Muscle of leg (tissue), 16 donors: Measurements from ENCODE around the gene CENPT. TPM values are rescaled to one million over a fixed set of nuclear protein-coding genes. Genes with fewer than 3 reads are reported as not detected.

ENCODE experiments used
- DNase-seq: peaks from one replicate; pipeline ENCODE4 v3.0.0; 2013
- H3K27ac ChIP-seq: one replicate; pipeline ENCODE4 v1.5.1; 2013; ENCODE audit warnings: mild to moderate bottlenecking, low read length, control low read depth
- H3K27me3 ChIP-seq: one replicate; pipeline ENCODE4 v1.6.1; 2013; ENCODE audit warnings: low read length; ENCODE audit not compliant: control insufficient read depth, insufficient read depth
- H3K36me3 ChIP-seq: one replicate; pipeline ENCODE4 v1.6.1; 2013; ENCODE audit warnings: low read length; ENCODE audit not compliant: control insufficient read depth, insufficient read depth
- H3K4me1 ChIP-seq: one replicate; pipeline ENCODE4 v1.6.1; 2013; ENCODE audit warnings: low read length; ENCODE audit not compliant: control insufficient read depth, insufficient read depth
- H3K4me3 ChIP-seq: one replicate; pipeline ENCODE4 v1.5.1; 2013; ENCODE audit warnings: low read length, control low read depth
- H3K9me3 ChIP-seq: replicated peaks from 2 replicates; pipeline ENCODE4 v1.6.1; 2013; ENCODE audit warnings: low read depth, low read length; ENCODE audit not compliant: control insufficient read depth
- WGBS: methylation state at CpG from one replicate; pipeline ENCODE4 v1.1.5; 2013; ENCODE audit warnings: missing lambda C conversion rate; ENCODE audit not compliant: insufficient coverage; 5-methylcytosine and 5-hydroxymethylcytosine counted together
- long read RNA-seq, 11 donors: transcript quantifications; one replicate each; lab custom pipeline, GENCODE V29; 2026
- polyA plus RNA-seq, 8 donors: library from polyadenylated mRNA; unstranded; fragments of 120-200 nt; gene quantifications; one replicate each; pipeline versions ENCODE4 v1.2.1 to v1.2.3, GENCODE V29; 2013; ENCODE audit warnings: inconsistent platforms in 1 of 8, low replicate concordance in 1 of 8; ENCODE audit not compliant: insufficient read length in 8 of 8, insufficient read depth in 1 of 8
- total RNA-seq: library from RNA; stranded (reverse); fragments of 120-200 nt; gene quantifications from one replicate; pipeline ENCODE4 v1.2.4, GENCODE V29; 2013

Gene CENPT
- total RNA-seq (32.0 TPM), polyA plus RNA-seq (10 to 100 TPM; 31.2 to 47.9 (median 39.8) TPM)
- long read RNA-seq, donor 1: 0 reads
- long read RNA-seq, donor 2: 0 reads
- long read RNA-seq, donor 3, partial matches to known transcripts: 6 of 10 reads
- long read RNA-seq, donor 3, other reads (novel, unspliced or antisense): 0 of 10 reads
- long read RNA-seq, donor 4: 0 reads
- long read RNA-seq, donor 5, partial matches to known transcripts: 14 of 17 reads
- long read RNA-seq, donor 5, other reads (novel, unspliced or antisense): 0 of 17 reads
- long read RNA-seq, donor 6, partial matches to known transcripts: 0 of 6 reads
- long read RNA-seq, donor 6, other reads (novel, unspliced or antisense): 0 of 6 reads
- long read RNA-seq, donor 7, partial matches to known transcripts: 66 of 190 reads
- long read RNA-seq, donor 7, other reads (novel, unspliced or antisense): 123 of 190 reads
- long read RNA-seq, donor 8, partial matches to known transcripts: 79 of 83 reads
- long read RNA-seq, donor 8, other reads (novel, unspliced or antisense): 0 of 83 reads
- long read RNA-seq, donor 9, partial matches to known transcripts: 0 of 4 reads
- long read RNA-seq, donor 9, other reads (novel, unspliced or antisense): 0 of 4 reads
- long read RNA-seq, donor 10, partial matches to known transcripts: 7 of 9 reads
- long read RNA-seq, donor 10, other reads (novel, unspliced or antisense): 0 of 9 reads
- long read RNA-seq, donor 11, partial matches to known transcripts: 0 of 2 reads
- long read RNA-seq, donor 11, other reads (novel, unspliced or antisense): 0 of 2 reads

- Histone ChIP-seq H3K36me3 (peaks cover 12% of the 10 kb centered on the region), H3K4me3 (peak within 1 kb of the TSS; percentile 88), H3K9me3 (no peaks in the 10 kb centered on the region), H3K4me1 (peaks cover 50% of the 10 kb centered on the region), H3K27ac (peak within 1 kb of the TSS; percentile 99), H3K27me3 (no peaks in the 10 kb centered on the region)
- DNase-seq: peak; percentile 43
- 0% methylated on average over 51 of the region's 62 CpGs for whole genome bisulfite sequencing
Observed at GRCh38 chr16:67847064-67847861, at the start of gene CENPT. Gene CENPT, minus strand, starts transcription at chr16:67847693. Its CDS starts 13,834 bp downstream, at chr16:67833859.

- peak; percentile 56 for DNase-seq
- Histone ChIP-seq H3K36me3 (peaks cover 9% of the 10 kb centered on the region), H3K4me3 (no peak overlapping the region), H3K9me3 (no peaks in the 10 kb centered on the region), H3K4me1 (peaks cover 28% of the 10 kb centered on the region), H3K27me3 (no peaks in the 10 kb centered on the region), H3K27ac (no peak overlapping the region)
- no CpG with 5 or more reads among the region's 3 CpGs for WGBS
Observed at GRCh38 chr16:67897231-67897630, 49.7 kb upstream of the CENPT start.

GRCh38 chr16:67893743-67894399 lies 46.4 kb upstream of the CENPT start:
- no peaks in the 10 kb centered on the region for H3K36me3 ChIP-seq
- H3K9me3 ChIP-seq: no peaks in the 10 kb centered on the region
- H3K4me1 ChIP-seq: peaks cover 18% of the 10 kb centered on the region
- H3K27ac ChIP-seq: peak overlapping the region; percentile 94
- no peaks in the 10 kb centered on the region for H3K27me3 ChIP-seq
- WGBS: 19% methylated on average over 3 of the region's 14 CpGs
- H3K4me3 ChIP-seq: peak overlapping the region; percentile 99
- no peak for DNase-seq

- H3K4me3 ChIP-seq: peak within 1 kb of the TSS; percentile 99
- peak within 1 kb of the TSS; percentile 94 for H3K27ac ChIP-seq
- no peaks in the 10 kb centered on the region for H3K27me3 ChIP-seq
- H3K9me3 ChIP-seq: no peaks in the 10 kb centered on the region
- peak; percentile 98 for DNase-seq
- no peaks in the 10 kb centered on the region for H3K36me3 ChIP-seq
- H3K4me1 ChIP-seq: peaks cover 23% of the 10 kb centered on the region
- WGBS: under 1% methylated on average over 86 of the region's 90 CpGs
Observed at GRCh38 chr16:67892899-67893742, 45.6 kb upstream of the CENPT start, which contains the start of gene PSKH1. Gene PSKH1, plus strand, starts transcription at chr16:67893254. Its CDS starts 15,496 bp downstream, at chr16:67908750.

- H3K9me3 ChIP-seq: no peaks in the 10 kb centered on the region
- no peaks in the 10 kb centered on the region for H3K27me3 ChIP-seq
- H3K4me1 ChIP-seq: peaks cover 28% of the 10 kb centered on the region
- no peak overlapping the region for H3K27ac ChIP-seq
- WGBS: no CpG with 5 or more reads among the region's 5 CpGs
- peak overlapping the region; percentile 49 for H3K4me3 ChIP-seq
- H3K36me3 ChIP-seq: no peaks in the 10 kb centered on the region
- no peak for DNase-seq
Observed at GRCh38 chr16:67892375-67892774, 44.9 kb upstream of the CENPT start.

- H3K36me3 ChIP-seq: peaks cover 29% of the 10 kb centered on the region
- peaks cover 30% of the 10 kb centered on the region for H3K4me1 ChIP-seq
- no peaks in the 10 kb centered on the region for H3K27me3 ChIP-seq
- H3K9me3 ChIP-seq: no peaks in the 10 kb centered on the region
- no peak overlapping the region for H3K4me3 ChIP-seq
- H3K27ac ChIP-seq: peak overlapping the region; percentile 35
- WGBS: 100% methylated on average over 1 of the region's 3 CpGs
- peak; percentile 41 for DNase-seq
Observed at GRCh38 chr16:67888331-67888730, 40.8 kb upstream of the CENPT start.

GRCh38 chr16:67886387-67886786 lies 38.9 kb upstream of the CENPT start:
- 92% methylated on average over 2 of the region's 5 CpGs for WGBS
- H3K27me3 ChIP-seq: no peaks in the 10 kb centered on the region
- H3K36me3 ChIP-seq: peaks cover 46% of the 10 kb centered on the region
- peaks cover 48% of the 10 kb centered on the region for H3K4me1 ChIP-seq
- DNase-seq: no peak
- no peak overlapping the region for H3K27ac ChIP-seq
- no peak overlapping the region for H3K4me3 ChIP-seq
- H3K9me3 ChIP-seq: no peaks in the 10 kb centered on the region

- Histone ChIP-seq H3K4me3 (no peak overlapping the region), H3K27me3 (no peaks in the 10 kb centered on the region), H3K9me3 (no peaks in the 10 kb centered on the region), H3K27ac (no peak overlapping the region), H3K36me3 (peaks cover 50% of the 10 kb centered on the region), H3K4me1 (peaks cover 52% of the 10 kb centered on the region)
- DNase-seq: no peak
- 87% methylated on average over 15 of the region's 19 CpGs for WGBS
Observed at GRCh38 chr16:67885976-67886375, 38.5 kb upstream of the CENPT start.

- Histone ChIP-seq H3K36me3 (peaks cover 54% of the 10 kb centered on the region), H3K27me3 (no peaks in the 10 kb centered on the region), H3K4me3 (no peak overlapping the region), H3K4me1 (peaks cover 57% of the 10 kb centered on the region), H3K9me3 (no peaks in the 10 kb centered on the region), H3K27ac (no peak overlapping the region)
- no peak for DNase-seq
- 86% methylated on average over 10 of the region's 12 CpGs for WGBS
Observed at GRCh38 chr16:67885545-67885944, 38.1 kb upstream of the CENPT start.
